ENCODE results near the gene ADPRH. TPM values are rescaled to one million over a fixed set of nuclear protein-coding genes. Genes with fewer than 3 reads are reported as not detected.

Gene ADPRH
- total and polyA plus RNA-seq, 9 donors: 2.1 to 14.6 (median 4.5) TPM

GRCh38 chr3:119598410-119599098 lies 19.3 kb downstream of the ADPRH start:
- WGBS, 3 donors: 91 to 100% (median 93%) methylated on average over 1 of the region's 1 CpG

GRCh38 chr3:119599558-119600174 lies 20.4 kb downstream of the ADPRH start:
- peaks cover 3% of the 10 kb centered on the region for H3K4me1 ChIP-seq (ENCODE audit: insufficient read depth)
- no peak for DNase-seq
- H3K9me3 ChIP-seq: no peaks in the 10 kb centered on the region
- no peak overlapping the region for H3K27ac ChIP-seq
- intact Hi-C loops (cut with DNase I): no loop called here
- no peak overlapping the region for H3K4me3 ChIP-seq
- 77 to 81% (median 80%) methylated on average over 6 of the region's 6 CpGs for WGBS, 3 donors
- no peak for TF ChIP-seq EP300 (IDR thresholded peaks at IDR 0.05)
- TF ChIP-seq CTCF (IDR thresholded peaks at IDR 0.05): no peak
- no peak for TF ChIP-seq POLR2A (IDR thresholded peaks at IDR 0.05)
- no peaks in the 10 kb centered on the region for H3K27me3 ChIP-seq
- no peaks in the 10 kb centered on the region for H3K36me3 ChIP-seq

More at GRCh38 chr3:119598410-119599098, 19.3 kb downstream of the ADPRH start:
- no peaks in the 10 kb centered on the region for H3K9me3 ChIP-seq
- H3K36me3 ChIP-seq: no peaks in the 10 kb centered on the region
- H3K4me1 ChIP-seq (ENCODE audit: insufficient read depth): peaks cover 3% of the 10 kb centered on the region
- no peak overlapping the region for H3K27ac ChIP-seq
- intact Hi-C loops (cut with DNase I): no loop called here
- no peak for DNase-seq
- H3K27me3 ChIP-seq: no peaks in the 10 kb centered on the region
- TF ChIP-seq POLR2A (IDR thresholded peaks at IDR 0.05) (no peak), EP300 (IDR thresholded peaks at IDR 0.05) (no peak), CTCF (IDR thresholded peaks at IDR 0.05) (no peak)
- H3K4me3 ChIP-seq: no peak overlapping the region

- no peaks in the 10 kb centered on the region for H3K9me3 ChIP-seq
- 77 to 79% (median 78%) methylated on average over 5 of the region's 5 CpGs for WGBS, 3 donors
- no peak for DNase-seq
- H3K27me3 ChIP-seq: no peaks in the 10 kb centered on the region
- H3K36me3 ChIP-seq: no peaks in the 10 kb centered on the region
- no peak for TF ChIP-seq CTCF (IDR thresholded peaks at IDR 0.05)
- TF ChIP-seq EP300 (IDR thresholded peaks at IDR 0.05): no peak
- no peak for TF ChIP-seq POLR2A (IDR thresholded peaks at IDR 0.05)
- H3K4me1 ChIP-seq (ENCODE audit: insufficient read depth): peaks cover 3% of the 10 kb centered on the region
- intact Hi-C loops (cut with DNase I): no loop called here
- no peak overlapping the region for H3K4me3 ChIP-seq
- no peak overlapping the region for H3K27ac ChIP-seq
Measured at GRCh38 chr3:119600732-119601131, 21.4 kb downstream of the ADPRH start.

GRCh38 chr3:119601154-119601553 lies 21.9 kb downstream of the ADPRH start:
- TF ChIP-seq CTCF (IDR thresholded peaks at IDR 0.05): no peak
- TF ChIP-seq POLR2A (IDR thresholded peaks at IDR 0.05): no peak
- no peak for TF ChIP-seq EP300 (IDR thresholded peaks at IDR 0.05)
- Histone ChIP-seq H3K4me3 (no peak overlapping the region), H3K9me3 (no peaks in the 10 kb centered on the region), H3K27me3 (no peaks in the 10 kb centered on the region), H3K27ac (no peak overlapping the region), H3K36me3 (no peaks in the 10 kb centered on the region), H3K4me1 (ENCODE audit: insufficient read depth) (peaks cover 3% of the 10 kb centered on the region)
- intact Hi-C loops (cut with DNase I): no loop called here
- 92 to 95% (median 94%) methylated on average over 3 of the region's 3 CpGs for WGBS, 3 donors
- no peak for DNase-seq

All from ovary (tissue), 9 donors.